KMS-11 (cell line): Measurements from ENCODE around the gene ADO.

ENCODE experiments used
- H2AFZ ChIP-seq: fragments of 200-600 bp; sonication (generic); 2 replicates; pipeline ENCODE4 v1.6.1; 2016; ENCODE audit warnings: antibody characterized with exemption, mixed run types, low read depth
- H3K27ac ChIP-seq: fragments of 200-600 bp; sonication (generic); 2 replicates; pipeline ENCODE4 v1.6.1; 2016; ENCODE audit warnings: mild to moderate bottlenecking, mixed run types
- H3K27me3 ChIP-seq: fragments of 200-600 bp; sonication (generic); 2 replicates; pipeline ENCODE4 v1.6.1; 2017; ENCODE audit warnings: mild to moderate bottlenecking, low read depth, mixed run types, moderate library complexity; ENCODE audit not compliant: insufficient read depth
- H3K36me3 ChIP-seq: fragments of 200-600 bp; sonication (generic); 2 replicates; pipeline ENCODE4 v1.6.1; 2017; ENCODE audit warnings: mild to moderate bottlenecking, mixed run types; ENCODE audit not compliant: insufficient read depth
- H3K4me1 ChIP-seq: fragments of 200-600 bp; sonication (generic); 2 replicates; pipeline ENCODE4 v1.6.1; 2016; ENCODE audit warnings: mild to moderate bottlenecking, low read depth, mixed run types; ENCODE audit not compliant: poor library complexity, severe bottlenecking
- H3K4me2 ChIP-seq: fragments of 200-600 bp; sonication (generic); 2 replicates; pipeline ENCODE4 v1.7.0; 2016; ENCODE audit warnings: mild to moderate bottlenecking, mixed run types
- H3K4me3 ChIP-seq: fragments of 200-600 bp; sonication (generic); IDR thresholded peaks from 2 replicates; pipeline ENCODE4 v1.6.1; 2017; ENCODE audit warnings: low read depth, low read length, mixed read lengths; ENCODE audit not compliant: insufficient read depth
- H3K79me2 ChIP-seq: fragments of 200-600 bp; sonication (generic); 2 replicates; pipeline ENCODE4 v1.6.1; 2016; ENCODE audit warnings: low read depth, mixed run types; ENCODE audit not compliant: insufficient read depth
- H3K9ac ChIP-seq: fragments of 200-600 bp; sonication (generic); 2 replicates; pipeline ENCODE4 v1.6.1; 2016; ENCODE audit warnings: mild to moderate bottlenecking, mixed run types
- H4K20me1 ChIP-seq: fragments of 200-600 bp; sonication (generic); 2 replicates; pipeline ENCODE4 v1.6.1; 2016; ENCODE audit warnings: mild to moderate bottlenecking, mixed run types; ENCODE audit not compliant: insufficient read depth
- CTCF ChIP-seq: fragments of 200-600 bp; sonication (generic); conservative IDR thresholded peaks from 2 replicates; pipeline ENCODE4 v1.6.1; 2017; ENCODE audit warnings: low read depth, mild to moderate bottlenecking, antibody characterized with exemption, low read length, moderate library complexity, mixed read lengths

ADO gene

GRCh38 chr10:62811159-62811875 lies 6.8 kb downstream of the ADO start:
- H3K4me3 ChIP-seq: no peak overlapping the region
- peaks cover 55% of the 10 kb centered on the region for H3K4me1 ChIP-seq
- no peaks in the 10 kb centered on the region for H3K36me3 ChIP-seq
- H3K27ac ChIP-seq: peak overlapping the region; percentile 26; the same call in 1 of the 2 replicates
- H4K20me1 ChIP-seq: peaks cover 10% of the 10 kb centered on the region; the same call in 1 of the 2 replicates
- H3K9ac ChIP-seq: no peak overlapping the region
- peak overlapping the region; percentile 64 for H3K4me2 ChIP-seq
- H3K27me3 ChIP-seq: peaks cover 23% of the 10 kb centered on the region
- peaks cover 19% of the 10 kb centered on the region for H3K79me2 ChIP-seq
- no peak for TF ChIP-seq CTCF
- no peak overlapping the region for H2AFZ ChIP-seq

GRCh38 chr10:62812672-62813439 lies 8.3 kb downstream of the ADO start:
- H3K4me2 ChIP-seq: no peak overlapping the region
- H4K20me1 ChIP-seq: 0 out of 2 replicates have a peak, but pooled peaks cover 7% of the 10 kb centered on the region
- no peak overlapping the region for H3K27ac ChIP-seq
- TF ChIP-seq CTCF: no peak
- H3K9ac ChIP-seq: no peak overlapping the region
- H3K36me3 ChIP-seq: no peaks in the 10 kb centered on the region
- 0 out of 2 replicates have a peak, but pooled peaks cover 7% of the 10 kb centered on the region for H3K79me2 ChIP-seq
- H3K4me3 ChIP-seq: no peak overlapping the region
- H3K4me1 ChIP-seq: peaks cover 41% of the 10 kb centered on the region
- H2AFZ ChIP-seq: no peak overlapping the region
- H3K27me3 ChIP-seq: peaks cover 23% of the 10 kb centered on the region

GRCh38 chr10:62813453-62813852 lies 8.9 kb downstream of the ADO start:
- Histone ChIP-seq H3K9ac (no peak overlapping the region), H2AFZ (no peak overlapping the region), H3K36me3 (no peaks in the 10 kb centered on the region), H3K79me2 (0 out of 2 replicates have a peak, but pooled peaks cover 2% of the 10 kb centered on the region), H4K20me1 (0 out of 2 replicates have a peak, but pooled peaks cover 7% of the 10 kb centered on the region), H3K27ac (no peak overlapping the region), H3K27me3 (peaks cover 23% of the 10 kb centered on the region), H3K4me1 (peaks cover 38% of the 10 kb centered on the region), H3K4me2 (no peak overlapping the region), H3K4me3 (no peak overlapping the region)
- TF ChIP-seq CTCF: no peak

- H3K27me3 ChIP-seq: peaks cover 23% of the 10 kb centered on the region
These were observed 9.5 kb downstream of the ADO start for GRCh38 chr10:62813981-62814380.

More at GRCh38 chr10:62813981-62814380, 9.5 kb downstream of the ADO start:
- Histone ChIP-seq H2AFZ (no peak overlapping the region), H3K27ac (no peak overlapping the region), H3K79me2 (no peaks in the 10 kb centered on the region), H3K9ac (no peak overlapping the region), H3K4me2 (no peak overlapping the region), H3K36me3 (no peaks in the 10 kb centered on the region), H3K4me1 (peaks cover 38% of the 10 kb centered on the region), H3K4me3 (no peak overlapping the region), H4K20me1 (0 out of 2 replicates have a peak, but pooled peaks cover 7% of the 10 kb centered on the region)
- no peak for TF ChIP-seq CTCF
